Daoy (cell line): ENCODE data around the gene BAIAP2L1. TPM values are rescaled to one million over a fixed set of nuclear protein-coding genes. Genes with fewer than 3 reads are reported as not detected.
A peak's percentile ranks its signal among the peaks of the same experiment; 100 is the strongest.

ENCODE experiments used
- DNase-seq: peaks from one replicate; pipeline ENCODE4 v3.0.0-alpha.2; 2015; ENCODE audit warnings: low read depth
- total RNA-seq: library from RNA; depleted of rRNA; stranded (reverse); fragments of >200 nt; shearing (Covaris generic); gene quantifications from 2 replicates; pipeline ENCODE4 v1.2.3, GENCODE V29; 2014

The BAIAP2L1 gene
- total RNA-seq, 1 experiment from 2014 or later, result 14.3 TPM

GRCh38 chr7:98358706-98359105 lies 42.2 kb downstream of the BAIAP2L1 start:
- no peak for DNase-seq

- peak; percentile 68 for DNase-seq
Observed at GRCh38 chr7:98357751-98358161, 43.1 kb downstream of the BAIAP2L1 start.

GRCh38 chr7:98355250-98355538 lies 45.7 kb downstream of the BAIAP2L1 start:
- DNase-seq, result no peak

- peak; percentile 93 for DNase-seq
Observed at GRCh38 chr7:98354511-98355249, 46.2 kb downstream of the BAIAP2L1 start.

- DNase-seq, result peak; percentile 17
Observed at GRCh38 chr7:98354052-98354451, 46.8 kb downstream of the BAIAP2L1 start.

GRCh38 chr7:98352621-98353020 lies 48.3 kb downstream of the BAIAP2L1 start:
- peak; percentile 66 for DNase-seq

- no peak for DNase-seq
Observed at GRCh38 chr7:98351136-98351535, 49.8 kb downstream of the BAIAP2L1 start.

- DNase-seq, result no peak
Observed at GRCh38 chr7:98348726-98349474, 52.0 kb downstream of the BAIAP2L1 start.

- DNase-seq, result no peak
Observed at GRCh38 chr7:98346515-98347069, 54.3 kb downstream of the BAIAP2L1 start.

GRCh38 chr7:98341106-98341505 lies 59.8 kb downstream of the BAIAP2L1 start:
- DNase-seq, result no peak

GRCh38 chr7:98339043-98339442 lies 61.8 kb downstream of the BAIAP2L1 start:
- no peak for DNase-seq

- DNase-seq, result no peak
Observed at GRCh38 chr7:98338441-98338840, 62.4 kb downstream of the BAIAP2L1 start.

- no peak for DNase-seq
Observed at GRCh38 chr7:98335411-98335977, 65.4 kb downstream of the BAIAP2L1 start.

- no peak for DNase-seq
Observed at GRCh38 chr7:98334081-98334480, 66.8 kb downstream of the BAIAP2L1 start.

- DNase-seq, result no peak
Observed at GRCh38 chr7:98330926-98331529, 69.9 kb downstream of the BAIAP2L1 start.

- DNase-seq, result peak; percentile 30
Observed at GRCh38 chr7:98329791-98330373, 71.0 kb downstream of the BAIAP2L1 start.

GRCh38 chr7:98329100-98329790 lies 71.6 kb downstream of the BAIAP2L1 start:
- DNase-seq, result no peak

GRCh38 chr7:98324782-98325181 lies 76.1 kb downstream of the BAIAP2L1 start:
- DNase-seq, result no peak

GRCh38 chr7:98323597-98324322 lies 77.1 kb downstream of the BAIAP2L1 start:
- no peak for DNase-seq
